ENCODE data around the gene CETP.
"Not testable (repeated sequence)": the region's sequence is repeated elsewhere in the genome, so short reads cannot be mapped to it uniquely, and the experiment has no call there.

Gene CETP

GRCh38 chr16:56980792-56981724 is 19.3 kb downstream of the CETP start:
- DNase-seq (ENCODE audit: low read depth in 2 of 3, low spot score in 2 of 3), result no peak

GRCh38 chr16:56981729-56982271 is 20.1 kb downstream of the CETP start:
- DNase-seq (ENCODE audit: low read depth in 2 of 3, low spot score in 2 of 3), result no peak

- DNase-seq (ENCODE audit: low read depth in 2 of 3, low spot score in 2 of 3), result no peak
Observed at GRCh38 chr16:56982695-56983094, 20.9 kb downstream of the CETP start.

GRCh38 chr16:56983211-56983751 is 21.5 kb downstream of the CETP start:
- DNase-seq (ENCODE audit: low read depth in 2 of 3, low spot score in 2 of 3), result no peak

- DNase-seq (ENCODE audit: low read depth in 2 of 3, low spot score in 2 of 3), result no peak
Observed at GRCh38 chr16:56984639-56985038, 22.9 kb downstream of the CETP start.

GRCh38 chr16:56985288-56985961 is 23.7 kb downstream of the CETP start:
- no peak for DNase-seq (ENCODE audit: low read depth in 2 of 3, low spot score in 2 of 3)

GRCh38 chr16:56985962-56986360 is 24.2 kb downstream of the CETP start:
- no peak for DNase-seq (ENCODE audit: low read depth in 2 of 3, low spot score in 2 of 3)

- DNase-seq (ENCODE audit: low read depth in 2 of 3, low spot score in 2 of 3), result no peak
Observed at GRCh38 chr16:56986361-56986760, 24.6 kb downstream of the CETP start.

GRCh38 chr16:56986908-56987307 is 25.2 kb downstream of the CETP start:
- DNase-seq (ENCODE audit: low read depth in 2 of 3, low spot score in 2 of 3), result not testable (repeated sequence)

- no peak for DNase-seq (ENCODE audit: low read depth in 2 of 3, low spot score in 2 of 3)
Observed at GRCh38 chr16:56987692-56988091, 25.9 kb downstream of the CETP start.

- no peak for DNase-seq (ENCODE audit: low read depth in 2 of 3, low spot score in 2 of 3)
Observed at GRCh38 chr16:56988161-56988947, 26.6 kb downstream of the CETP start.

GRCh38 chr16:56988948-56989945 is 27.5 kb downstream of the CETP start, which contains the start of gene NLRC5:
Gene NLRC5, plus strand, starts transcription at chr16:56989557. Its CDS starts 31,156 bp downstream, at chr16:57020713.
- DNase-seq (ENCODE audit: low read depth in 2 of 3, low spot score in 2 of 3), result peak; percentile 77 to 86 (median 78)

GRCh38 chr16:56989988-56990387 is 28.2 kb downstream of the CETP start:
- DNase-seq (ENCODE audit: low read depth in 2 of 3, low spot score in 2 of 3), result no peak

GRCh38 chr16:56990407-56991286 is 28.9 kb downstream of the CETP start:
- DNase-seq (ENCODE audit: low read depth in 2 of 3, low spot score in 2 of 3), result no peak

- not testable (repeated sequence) for DNase-seq (ENCODE audit: low read depth in 2 of 3, low spot score in 2 of 3)
Observed at GRCh38 chr16:56992431-56992830, 30.7 kb downstream of the CETP start.

- DNase-seq (ENCODE audit: low read depth in 2 of 3, low spot score in 2 of 3), result no peak
Observed at GRCh38 chr16:56993204-56993603, 31.5 kb downstream of the CETP start.

- no peak for DNase-seq (ENCODE audit: low read depth in 2 of 3, low spot score in 2 of 3)
Observed at GRCh38 chr16:56994311-56994710, 32.6 kb downstream of the CETP start.

- DNase-seq (ENCODE audit: low read depth in 2 of 3, low spot score in 2 of 3), result no peak
Observed at GRCh38 chr16:56995136-56995805, 33.5 kb downstream of the CETP start.

All from activated CD8-positive, alpha-beta memory T cell treated with anti-CD3 and anti-CD28 coated beads for 48 hours (primary cell).